ENCODE results near the gene IQSEC1. TPM values are rescaled to one million over a fixed set of nuclear protein-coding genes. Genes with fewer than 3 reads are reported as not detected.

IQSEC1 gene
- total RNA-seq, 2 donors from 2014 or later = 22.7 to 24.5 TPM

- H3K36me3 ChIP-seq (ENCODE audit: control insufficient read depth, insufficient read depth, low read length) = no peaks in the 10 kb centered on the region
- no peak overlapping the region for H3K27ac ChIP-seq (ENCODE audit: low read depth, low read length)
- H3K9me3 Mint-ChIP-seq = no peaks in the 10 kb centered on the region
- no peaks in the 10 kb centered on the region for H3K27me3 ChIP-seq (ENCODE audit: control insufficient read depth, insufficient read depth, low read length, poor library complexity, severe bottlenecking)
- 89 to 95% methylated on average over 4 to 8 of the region's 8 CpGs for WGBS, 2 experiments (ENCODE audit: insufficient coverage in 1 of 2, insufficient read length in 1 of 2)
- no peak for DNase-seq
- H3K4me1 ChIP-seq (ENCODE audit: control insufficient read depth, insufficient read depth, low read length) = peaks cover 4% of the 10 kb centered on the region
- H3K4me3 Mint-ChIP-seq = no peak overlapping the region
- H3K9ac ChIP-seq (ENCODE audit: extremely low read depth, low read length, poor library complexity, severe bottlenecking) = no peak overlapping the region
- H3K9me3 ChIP-seq (ENCODE audit: control insufficient read depth, low read length) = no peaks in the 10 kb centered on the region
- peaks cover 5% of the 10 kb centered on the region for H3K4me1 Mint-ChIP-seq
- no peak overlapping the region for H3K4me3 ChIP-seq (ENCODE audit: low read length)
- no peak overlapping the region for H3K27ac Mint-ChIP-seq
- TF ChIP-seq CTCF (conservative IDR thresholded peaks at IDR 0.05) = no peak
- no peaks in the 10 kb centered on the region for H3K36me3 Mint-ChIP-seq (ENCODE audit: low read depth)
- H3K27me3 Mint-ChIP-seq (ENCODE audit: insufficient read depth) = no peaks in the 10 kb centered on the region
These were observed 48.1 kb downstream of the IQSEC1 start for GRCh38 chr3:13025090-13025489.

GRCh38 chr3:13024765-13025065 lies 48.5 kb downstream of the IQSEC1 start:
- H3K36me3 Mint-ChIP-seq (ENCODE audit: low read depth) = no peaks in the 10 kb centered on the region
- 96 to 100% methylated on average over 1 to 2 of the region's 2 CpGs for WGBS, 2 experiments (ENCODE audit: insufficient coverage in 1 of 2, insufficient read length in 1 of 2)
- no peak overlapping the region for H3K27ac ChIP-seq (ENCODE audit: low read depth, low read length)
- H3K27ac Mint-ChIP-seq = no peak overlapping the region
- H3K9me3 ChIP-seq (ENCODE audit: control insufficient read depth, low read length) = no peaks in the 10 kb centered on the region
- TF ChIP-seq CTCF (conservative IDR thresholded peaks at IDR 0.05) = no peak
- no peak overlapping the region for H3K9ac ChIP-seq (ENCODE audit: extremely low read depth, low read length, poor library complexity, severe bottlenecking)
- peaks cover 4% of the 10 kb centered on the region for H3K4me1 ChIP-seq (ENCODE audit: control insufficient read depth, insufficient read depth, low read length)
- H3K4me1 Mint-ChIP-seq = peaks cover 5% of the 10 kb centered on the region
- no peak overlapping the region for H3K4me3 Mint-ChIP-seq
- H3K27me3 Mint-ChIP-seq (ENCODE audit: insufficient read depth) = no peaks in the 10 kb centered on the region
- H3K36me3 ChIP-seq (ENCODE audit: control insufficient read depth, insufficient read depth, low read length) = no peaks in the 10 kb centered on the region
- no peaks in the 10 kb centered on the region for H3K27me3 ChIP-seq (ENCODE audit: control insufficient read depth, insufficient read depth, low read length, poor library complexity, severe bottlenecking)
- no peaks in the 10 kb centered on the region for H3K9me3 Mint-ChIP-seq
- H3K4me3 ChIP-seq (ENCODE audit: low read length) = no peak overlapping the region
- no peak for DNase-seq

GRCh38 chr3:13023971-13024764 lies 49.1 kb downstream of the IQSEC1 start:
- Histone ChIP-seq H3K4me3 (ENCODE audit: low read length) (no peak overlapping the region), H3K36me3 (ENCODE audit: control insufficient read depth, insufficient read depth, low read length) (no peaks in the 10 kb centered on the region), H3K27me3 (ENCODE audit: control insufficient read depth, insufficient read depth, low read length, poor library complexity, severe bottlenecking) (no peaks in the 10 kb centered on the region), H3K9ac (ENCODE audit: extremely low read depth, low read length, poor library complexity, severe bottlenecking) (no peak overlapping the region), H3K9me3 (ENCODE audit: control insufficient read depth, low read length) (no peaks in the 10 kb centered on the region), H3K27ac (ENCODE audit: low read depth, low read length) (no peak overlapping the region), H3K4me1 (ENCODE audit: control insufficient read depth, insufficient read depth, low read length) (peaks cover 5% of the 10 kb centered on the region)
- Mint-ChIP-seq H3K9me3 (no peaks in the 10 kb centered on the region), H3K27ac (no peak overlapping the region), H3K4me1 (peaks cover 5% of the 10 kb centered on the region), H3K36me3 (ENCODE audit: low read depth) (no peaks in the 10 kb centered on the region), H3K4me3 (no peak overlapping the region), H3K27me3 (ENCODE audit: insufficient read depth) (no peaks in the 10 kb centered on the region)
- 91 to 92% methylated on average over 3 to 6 of the region's 6 CpGs for WGBS, 2 experiments (ENCODE audit: insufficient coverage in 1 of 2, insufficient read length in 1 of 2)
- no peak for DNase-seq
- no peak for TF ChIP-seq CTCF (conservative IDR thresholded peaks at IDR 0.05)
